Astrocyte of the spinal cord (primary cell): ENCODE measurements around the gene TBL3.
"Not testable (repeated sequence)": the region's sequence is repeated elsewhere in the genome, so short reads cannot be mapped to it uniquely, and the experiment has no call there.

Experiments used
- DNase-seq: peaks from one replicate; pipeline ENCODE4 v3.0.0; 2011; ENCODE audit warnings: low read depth, low spot score
- H3K4me3 ChIP-seq: 2 replicates; pipeline ENCODE4 v1.5.1; 2011; ENCODE audit warnings: low read depth, mild to moderate bottlenecking, low read length, moderate library complexity
- in situ Hi-C: cut with HindIII; loops from 2 replicates; pipeline ENCODE4 v1.10.0; 2017; ENCODE audit warnings: low sequenced_read_pairs
- TF ChIP-seq, protein P1 (sequence below): IDR thresholded peaks from 2 replicates; pipeline ENCODE4 v1.5.1; 2012; ENCODE audit warnings: low read depth, mild to moderate bottlenecking, low read length, inconsistent platforms

Gene TBL3

DNA sequence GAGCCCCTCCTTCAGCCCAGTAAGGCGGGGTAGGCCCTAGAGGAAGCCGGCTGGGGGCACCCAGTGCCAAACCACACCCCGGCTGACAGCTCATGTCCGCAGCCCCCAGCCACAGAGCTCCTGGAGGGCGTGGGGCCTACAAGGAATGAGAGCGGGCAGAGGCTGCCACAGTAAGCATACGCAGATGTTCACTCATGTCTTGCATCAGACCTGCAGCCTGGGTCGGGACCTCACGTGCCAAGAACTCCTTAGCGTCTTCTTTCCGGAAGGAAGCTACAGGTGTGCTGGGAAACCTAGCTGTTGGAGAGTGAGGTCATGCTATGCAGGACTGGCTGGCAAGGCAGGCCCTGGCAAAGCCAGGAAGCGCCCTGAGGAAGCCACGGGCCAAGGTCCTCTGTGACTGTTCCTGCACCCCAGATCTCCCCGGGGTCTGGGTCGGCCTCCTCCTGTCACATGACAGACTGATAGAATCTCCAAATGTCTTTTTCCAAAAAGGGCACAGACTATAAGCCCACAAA, 36.2 kb downstream of the TBL3 start:
- TF ChIP-seq, protein P1, sequence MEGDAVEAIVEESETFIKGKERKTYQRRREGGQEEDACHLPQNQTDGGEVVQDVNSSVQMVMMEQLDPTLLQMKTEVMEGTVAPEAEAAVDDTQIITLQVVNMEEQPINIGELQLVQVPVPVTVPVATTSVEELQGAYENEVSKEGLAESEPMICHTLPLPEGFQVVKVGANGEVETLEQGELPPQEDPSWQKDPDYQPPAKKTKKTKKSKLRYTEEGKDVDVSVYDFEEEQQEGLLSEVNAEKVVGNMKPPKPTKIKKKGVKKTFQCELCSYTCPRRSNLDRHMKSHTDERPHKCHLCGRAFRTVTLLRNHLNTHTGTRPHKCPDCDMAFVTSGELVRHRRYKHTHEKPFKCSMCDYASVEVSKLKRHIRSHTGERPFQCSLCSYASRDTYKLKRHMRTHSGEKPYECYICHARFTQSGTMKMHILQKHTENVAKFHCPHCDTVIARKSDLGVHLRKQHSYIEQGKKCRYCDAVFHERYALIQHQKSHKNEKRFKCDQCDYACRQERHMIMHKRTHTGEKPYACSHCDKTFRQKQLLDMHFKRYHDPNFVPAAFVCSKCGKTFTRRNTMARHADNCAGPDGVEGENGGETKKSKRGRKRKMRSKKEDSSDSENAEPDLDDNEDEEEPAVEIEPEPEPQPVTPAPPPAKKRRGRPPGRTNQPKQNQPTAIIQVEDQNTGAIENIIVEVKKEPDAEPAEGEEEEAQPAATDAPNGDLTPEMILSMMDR: no peak
- in situ Hi-C loops: no loop called here
- peak overlapping the region; percentile 76 for H3K4me3 ChIP-seq
- DNase-seq: peak; percentile 39

DNA sequence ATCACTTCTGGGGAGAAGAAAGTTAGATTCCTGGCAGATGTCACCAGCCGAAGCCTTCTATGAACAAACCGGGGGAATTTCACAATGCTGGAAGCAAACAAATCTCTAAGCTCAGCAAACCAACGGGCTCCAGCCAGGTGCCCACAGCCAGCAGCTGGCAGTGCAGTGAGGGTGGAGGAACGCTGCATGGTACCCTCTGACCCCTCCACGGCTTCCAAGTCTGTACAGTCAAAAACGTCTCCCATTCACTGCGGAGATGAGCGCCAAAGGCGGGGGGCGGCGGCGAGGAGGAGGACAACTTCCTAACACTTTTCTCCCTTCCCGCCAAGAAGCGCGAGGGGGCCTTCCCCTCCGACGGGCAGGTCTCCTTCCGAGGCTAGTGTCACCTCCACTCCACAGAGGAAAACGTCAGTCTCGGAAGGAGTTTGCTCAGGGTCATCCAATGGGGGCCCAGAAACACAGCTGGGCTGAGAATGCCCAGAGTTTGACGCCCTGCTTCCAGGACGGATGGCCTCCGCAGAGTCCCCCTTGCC, 36.8 kb downstream of the TBL3 start:
- TF ChIP-seq, protein P1: no peak
- in situ Hi-C loops: no loop called here
- peak overlapping the region; percentile 76 for H3K4me3 ChIP-seq
- DNase-seq: no peak

DNA sequence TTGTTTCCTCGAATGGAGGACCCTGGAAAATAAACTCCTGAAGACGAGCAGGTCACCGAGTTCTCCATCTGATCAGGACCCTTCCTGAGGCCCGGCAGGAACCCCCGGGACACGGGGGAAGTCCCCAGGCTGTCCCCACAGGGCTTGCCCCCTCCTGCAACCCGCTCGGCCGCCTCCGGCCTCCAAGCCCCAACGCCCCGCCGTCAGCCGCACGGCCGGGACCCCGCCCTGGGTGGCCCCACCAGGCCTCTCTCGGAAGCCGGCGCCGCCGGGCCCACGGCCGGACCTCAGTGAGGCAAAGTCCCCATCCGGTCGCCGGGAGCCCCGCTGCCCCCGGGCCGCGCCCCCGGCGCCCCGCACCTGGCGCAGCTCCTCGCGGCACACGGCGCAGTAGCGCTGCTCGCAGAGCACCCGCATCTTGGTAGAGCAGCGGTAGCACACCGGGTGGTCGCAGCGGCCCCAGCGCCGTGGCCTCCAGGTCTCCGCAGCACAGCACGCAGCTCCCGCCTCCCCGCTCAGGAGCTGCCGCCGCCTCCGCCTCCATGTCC, 37.4 kb downstream of the TBL3 start:
- no peak for DNase-seq
- in situ Hi-C loops: no loop called here
- TF ChIP-seq, protein P1: no peak
- peak overlapping the region; percentile 76 for H3K4me3 ChIP-seq

DNA sequence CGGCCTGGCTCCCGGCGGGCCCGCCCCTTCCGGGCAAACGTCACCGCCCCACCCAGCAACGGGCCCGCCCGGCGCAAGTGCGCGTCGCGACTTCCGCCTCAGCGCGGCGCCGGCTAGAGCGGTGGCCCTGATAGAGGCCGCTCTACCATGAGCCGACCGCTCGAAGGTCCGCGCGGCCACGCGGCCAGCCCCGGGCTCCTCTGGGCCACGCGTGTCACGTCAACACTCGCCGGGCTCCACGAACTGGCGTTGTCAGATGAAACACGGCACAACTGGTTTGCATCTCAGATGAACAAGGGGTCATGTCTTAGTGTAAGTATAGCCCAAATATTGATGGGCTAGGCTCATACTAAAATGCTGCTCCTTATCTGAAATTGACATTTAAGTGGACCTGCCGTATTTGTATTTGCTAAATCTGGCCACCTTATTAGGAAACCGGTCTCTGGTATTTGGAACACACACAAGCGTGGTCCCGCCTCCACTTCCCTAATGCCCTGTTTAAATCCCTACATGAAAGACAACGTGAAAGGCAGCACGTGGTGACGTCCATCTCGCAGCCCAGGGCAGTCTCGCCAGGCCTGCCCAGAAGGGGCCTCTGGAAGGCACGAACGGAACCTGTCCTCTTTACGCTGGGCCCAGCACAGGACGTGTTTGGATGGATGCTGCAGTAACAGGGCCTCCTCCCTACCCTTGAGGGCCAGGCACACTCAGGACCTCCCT, 38.1 kb downstream of the TBL3 start, which contains the start of gene ZNF598:
ZNF598 (minus strand) TSS at position 31 of the 720 bp plus-strand sequence.
- peak; percentile 86 for DNase-seq
- TF ChIP-seq, protein P1: no peak
- in situ Hi-C loops: no loop called here
- H3K4me3 ChIP-seq: peak within 1 kb of the TSS; percentile 76

DNA sequence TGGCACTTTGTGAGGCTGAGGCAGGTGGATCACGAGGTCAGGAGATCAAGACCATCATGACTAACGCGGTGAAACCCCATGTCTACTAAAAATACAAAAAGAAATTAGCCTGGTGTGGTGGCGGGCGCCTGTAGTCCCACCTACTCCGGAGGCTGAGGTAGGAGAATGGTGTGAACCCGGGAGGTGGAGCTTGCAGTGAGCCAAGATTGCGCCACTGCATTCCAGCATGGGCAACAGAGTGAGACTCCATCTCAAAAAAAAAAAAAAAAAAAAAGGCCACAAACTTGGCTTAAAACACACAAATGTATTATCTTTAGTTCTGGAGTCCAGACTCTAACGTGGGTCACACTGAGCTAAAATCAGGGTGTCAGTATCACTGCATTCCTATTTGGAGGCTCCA, 39.9 kb downstream of the TBL3 start:
- H3K4me3 ChIP-seq, in situ Hi-C loops, DNase-seq: not testable (repeated sequence)

DNA sequence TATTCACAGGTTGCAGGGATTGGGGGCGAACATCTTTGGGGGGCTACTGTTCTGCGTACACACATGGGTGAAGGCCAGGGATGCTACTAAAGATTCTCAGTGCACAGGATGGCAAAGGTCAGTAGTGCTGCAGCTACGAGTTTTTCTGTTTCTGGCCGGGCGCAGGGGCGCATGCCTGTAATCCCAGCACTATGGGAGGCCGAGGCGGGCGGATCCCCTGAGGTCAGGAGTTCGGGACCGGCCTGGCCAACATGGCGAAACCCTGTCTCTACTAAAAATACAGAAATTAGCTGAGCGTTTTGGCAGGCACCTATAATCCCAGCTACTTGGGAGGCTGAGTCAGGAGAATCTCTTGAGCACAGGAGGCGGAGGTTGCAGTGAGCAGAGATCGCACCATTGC, 41.7 kb downstream of the TBL3 start:
- TF ChIP-seq, protein P1: no peak
- in situ Hi-C loops: no loop called here
- no peak overlapping the region for H3K4me3 ChIP-seq

More for the DNA sequence above, 41.7 kb downstream of the TBL3 start:
- no peak for DNase-seq
